ENCODE data around the gene WNK1.
"Not testable (repeated sequence)": the region's sequence is repeated elsewhere in the genome, so short reads cannot be mapped to it uniquely, and the experiment has no call there.

Gene WNK1

DNA sequence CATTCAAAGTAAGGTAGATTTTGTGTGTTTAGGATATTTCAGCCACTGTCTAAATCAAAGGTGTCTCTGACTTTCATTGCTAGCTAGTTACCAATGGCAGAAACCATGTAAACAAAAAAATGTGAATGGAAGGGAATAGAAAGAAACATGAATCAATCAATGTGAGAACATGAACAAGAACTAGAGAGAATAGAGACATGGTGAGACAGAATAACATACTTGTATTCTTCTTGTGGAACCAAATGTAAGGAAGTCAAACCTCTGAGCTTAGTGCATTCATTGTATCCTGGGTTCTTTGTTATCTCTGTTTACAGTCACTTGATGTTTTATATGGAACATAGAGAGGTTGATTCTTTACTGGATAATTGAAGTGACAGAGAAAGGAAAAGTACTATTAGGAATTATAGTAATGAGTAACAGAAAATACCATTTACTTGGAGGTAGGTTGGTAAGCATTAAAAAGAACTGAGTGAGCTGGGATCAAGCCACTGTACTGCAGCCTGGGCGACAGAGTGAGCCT lies 2.6 kb upstream of the WNK1 start:
- no peak for DNase-seq

DNA sequence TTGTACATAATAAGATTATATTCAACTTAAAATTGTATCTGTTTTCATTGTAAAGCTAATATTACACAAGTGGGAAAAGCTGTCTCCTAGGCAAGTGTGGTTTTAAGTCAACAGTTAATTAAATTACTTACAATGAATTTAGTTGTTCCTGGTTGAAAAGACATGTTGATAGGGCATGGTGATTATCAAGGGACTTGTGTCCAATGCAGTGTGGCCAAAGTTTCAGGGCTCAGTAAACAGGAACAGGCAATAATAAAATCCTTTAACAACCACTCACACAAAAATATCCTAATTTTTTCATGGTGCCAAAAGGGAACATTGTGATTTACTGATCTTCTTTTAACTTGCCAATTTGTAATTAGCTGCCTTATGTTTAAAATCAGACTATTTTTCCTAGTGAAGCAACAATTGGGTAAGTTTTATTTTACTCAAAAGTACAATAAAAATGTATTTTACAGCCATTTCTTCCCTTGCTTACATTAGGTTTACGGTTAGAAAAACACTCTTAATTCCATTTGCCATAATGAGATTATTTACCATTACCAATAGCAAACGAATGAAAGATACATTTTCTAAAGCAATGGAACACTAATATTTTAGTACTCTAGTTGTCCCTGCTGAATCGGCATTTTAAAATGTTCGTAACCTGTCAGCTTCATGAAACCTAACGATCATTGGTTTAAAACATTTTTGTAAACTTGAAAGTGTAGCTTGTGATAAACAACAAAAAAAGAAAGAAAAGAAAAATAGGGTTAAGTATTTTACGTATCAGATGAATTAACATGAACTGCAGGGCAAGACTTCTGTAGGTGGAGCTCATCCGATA lies 1.8 kb upstream of the WNK1 start:
- DNase-seq = no peak

DNA sequence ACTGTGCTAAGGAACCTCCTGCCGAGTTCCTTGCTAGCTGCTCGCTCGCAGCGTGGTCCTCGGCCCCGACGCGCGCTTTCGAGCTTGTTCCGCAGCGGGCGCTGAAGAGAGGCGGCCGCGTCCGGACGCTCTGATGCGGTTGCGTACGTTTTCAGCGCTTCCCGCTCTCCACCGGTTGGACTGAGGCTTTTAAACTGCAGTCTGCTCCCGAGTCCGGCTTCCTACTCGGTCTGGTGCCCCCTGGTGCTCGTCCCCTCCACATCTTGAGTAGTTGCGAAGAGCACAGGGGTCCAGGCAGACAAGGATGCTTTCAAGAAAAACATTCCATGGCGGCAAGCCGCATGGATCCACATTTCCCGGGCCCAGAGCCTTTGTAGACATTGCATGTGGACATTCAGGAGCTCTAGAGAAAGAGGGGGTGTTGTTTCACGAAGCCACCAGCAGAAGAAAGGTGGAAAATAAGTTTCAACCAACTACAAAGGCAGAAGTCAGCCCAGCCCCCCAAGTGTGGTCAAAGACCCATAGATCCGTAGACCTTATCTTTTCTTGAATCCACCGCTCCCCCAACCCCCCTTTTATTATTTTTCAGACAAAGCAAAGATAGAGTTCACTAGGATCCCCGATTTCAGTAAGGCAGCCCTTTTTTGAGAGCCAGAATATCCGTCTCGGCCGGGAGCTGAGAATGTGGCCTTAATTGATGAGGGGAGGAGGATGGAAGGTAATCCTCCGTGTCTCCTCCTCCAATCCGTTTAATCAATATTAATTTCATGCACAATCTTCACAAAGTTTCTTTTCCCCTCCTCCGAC lies 984 bp upstream of the WNK1 start:
- peak; percentile 80 for DNase-seq

DNA sequence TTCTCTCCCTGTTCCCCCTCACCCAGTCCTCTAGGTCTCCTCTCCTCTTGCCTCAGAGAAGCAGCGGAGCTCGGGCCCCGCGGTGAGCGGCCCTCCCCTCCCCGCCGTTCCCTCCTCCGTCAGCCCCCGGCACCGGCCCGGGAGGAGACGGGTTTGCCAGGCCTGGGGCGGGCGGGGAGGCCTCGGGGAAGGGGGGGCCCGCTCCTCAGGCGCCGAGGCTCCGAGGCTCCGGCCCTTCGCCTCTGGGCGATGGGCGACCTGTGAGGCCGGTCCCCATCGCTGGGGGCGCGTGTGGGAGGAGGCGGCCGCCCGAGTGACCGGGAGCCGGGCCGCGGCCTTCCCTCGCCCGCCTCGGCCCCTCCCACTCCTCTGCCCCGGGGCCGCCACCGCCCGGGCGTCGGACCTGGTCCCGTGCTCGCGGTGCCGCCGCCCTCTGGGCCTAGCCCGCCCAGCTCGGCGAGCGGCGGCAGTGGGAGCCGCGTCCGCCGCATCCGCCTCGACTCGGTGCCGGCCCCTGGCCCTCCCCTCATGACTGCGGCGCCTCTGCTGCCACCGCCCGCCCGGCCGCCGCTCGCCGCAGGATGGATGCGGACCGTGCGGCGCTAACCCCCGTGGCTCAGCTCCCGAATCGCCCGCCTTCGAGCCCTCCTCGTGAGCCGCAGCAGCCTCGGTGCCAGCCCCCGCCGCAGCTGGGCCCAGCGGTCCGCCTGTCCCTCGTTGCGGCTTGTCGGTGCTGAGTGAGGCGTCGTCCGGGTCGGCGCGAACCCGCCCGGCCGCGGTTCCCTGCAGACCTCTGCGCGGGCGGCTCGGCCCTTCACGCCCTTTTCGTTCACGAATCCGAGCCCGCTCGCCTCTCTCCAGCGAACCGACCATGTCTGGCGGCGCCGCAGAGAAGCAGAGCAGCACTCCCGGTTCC lies 574 bp downstream of the WNK1 start:
- peak; percentile 44 for DNase-seq

DNA sequence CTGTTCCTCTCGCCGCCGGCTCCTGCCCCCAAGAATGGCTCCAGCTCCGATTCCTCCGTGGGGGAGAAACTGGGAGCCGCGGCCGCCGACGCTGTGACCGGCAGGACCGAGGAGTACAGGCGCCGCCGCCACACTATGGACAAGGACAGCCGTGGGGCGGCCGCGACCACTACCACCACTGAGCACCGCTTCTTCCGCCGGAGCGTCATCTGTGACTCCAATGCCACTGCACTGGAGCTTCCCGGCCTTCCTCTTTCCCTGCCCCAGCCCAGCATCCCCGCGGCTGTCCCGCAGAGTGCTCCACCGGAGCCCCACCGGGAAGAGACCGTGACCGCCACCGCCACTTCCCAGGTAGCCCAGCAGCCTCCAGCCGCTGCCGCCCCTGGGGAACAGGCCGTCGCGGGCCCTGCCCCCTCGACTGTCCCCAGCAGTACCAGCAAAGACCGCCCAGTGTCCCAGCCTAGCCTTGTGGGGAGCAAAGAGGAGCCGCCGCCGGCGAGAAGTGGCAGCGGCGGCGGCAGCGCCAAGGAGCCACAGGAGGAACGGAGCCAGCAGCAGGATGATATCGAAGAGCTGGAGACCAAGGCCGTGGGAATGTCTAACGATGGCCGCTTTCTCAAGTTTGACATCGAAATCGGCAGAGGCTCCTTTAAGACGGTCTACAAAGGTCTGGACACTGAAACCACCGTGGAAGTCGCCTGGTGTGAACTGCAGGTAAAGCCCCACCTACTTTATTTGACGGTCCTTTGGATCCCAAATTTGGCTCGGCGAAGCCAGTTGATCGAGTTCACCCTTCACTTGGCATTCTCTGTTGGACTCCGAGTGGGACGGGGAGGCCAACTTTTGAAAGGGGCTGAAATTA lies 1.5 kb downstream of the WNK1 start:
- DNase-seq = peak; percentile 44

DNA sequence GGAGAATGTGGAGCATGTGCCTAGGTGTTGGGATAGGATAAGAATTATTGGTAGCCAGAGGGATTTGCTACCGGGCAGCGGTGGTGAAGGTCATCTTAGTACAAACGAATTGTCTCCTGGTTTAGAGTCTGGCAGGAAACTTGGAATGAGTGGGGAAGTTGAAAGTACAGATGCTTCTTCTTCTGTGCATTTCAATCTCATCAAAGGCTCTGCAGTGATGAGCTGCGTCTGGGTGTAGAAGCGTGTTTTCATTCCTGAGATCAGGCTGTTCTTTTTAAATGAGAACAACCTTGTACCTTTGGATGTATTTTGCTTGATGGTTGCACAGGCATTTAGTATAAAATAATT lies 2.1 kb downstream of the WNK1 start:
- no peak for DNase-seq

DNA sequence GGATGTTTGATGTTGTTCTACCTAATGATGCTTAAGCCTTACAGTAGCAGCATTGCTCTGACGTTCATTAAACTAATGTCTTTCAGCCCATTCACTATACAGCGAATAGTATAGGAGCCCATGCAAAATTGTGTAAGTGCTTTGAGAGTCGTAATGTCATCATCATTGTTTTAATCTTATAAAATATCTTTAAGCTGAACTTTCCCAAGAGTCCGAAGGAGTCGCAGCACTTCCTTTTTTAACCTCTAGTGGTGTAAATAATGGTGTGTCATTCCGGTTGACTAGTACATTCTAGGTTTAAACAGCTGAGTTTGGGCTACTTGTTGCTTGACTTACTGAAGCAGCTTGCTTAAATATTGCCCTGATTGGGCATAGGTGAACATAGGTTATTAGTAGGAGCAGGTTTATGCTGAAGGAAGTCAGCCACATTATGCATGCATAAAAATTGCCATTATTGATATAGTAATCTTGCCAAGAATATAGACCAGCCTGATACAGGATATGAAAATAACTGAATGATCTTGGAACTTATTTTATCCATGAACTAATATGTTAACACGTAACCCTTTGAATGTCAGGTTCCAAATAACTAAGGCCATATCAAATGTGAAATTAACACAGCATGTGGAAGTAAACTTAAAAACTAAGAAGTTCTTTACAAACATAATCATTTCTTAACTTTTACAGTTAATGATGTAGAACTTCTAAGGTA lies 2.6 kb downstream of the WNK1 start:
- DNase-seq = no peak

DNA sequence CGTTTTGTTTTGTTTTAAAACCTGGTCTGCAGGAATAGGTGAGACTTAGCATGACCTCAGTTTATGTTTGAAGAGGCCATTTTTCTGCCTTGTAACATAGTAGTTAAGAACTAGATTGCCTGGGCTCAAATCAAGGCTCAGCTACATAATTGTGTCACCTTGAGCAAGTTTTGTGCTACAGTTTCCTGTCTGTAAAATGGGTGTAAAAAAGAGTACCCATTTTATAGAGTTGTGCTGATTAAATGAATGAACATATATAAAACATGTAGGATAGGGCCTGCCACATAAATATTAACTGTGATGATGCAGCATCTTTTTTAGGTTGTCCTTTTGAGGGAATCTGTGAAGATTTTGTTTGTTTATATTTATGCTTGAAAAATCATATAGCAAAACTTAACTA lies 7.2 kb downstream of the WNK1 start:
- no peak for DNase-seq

DNA sequence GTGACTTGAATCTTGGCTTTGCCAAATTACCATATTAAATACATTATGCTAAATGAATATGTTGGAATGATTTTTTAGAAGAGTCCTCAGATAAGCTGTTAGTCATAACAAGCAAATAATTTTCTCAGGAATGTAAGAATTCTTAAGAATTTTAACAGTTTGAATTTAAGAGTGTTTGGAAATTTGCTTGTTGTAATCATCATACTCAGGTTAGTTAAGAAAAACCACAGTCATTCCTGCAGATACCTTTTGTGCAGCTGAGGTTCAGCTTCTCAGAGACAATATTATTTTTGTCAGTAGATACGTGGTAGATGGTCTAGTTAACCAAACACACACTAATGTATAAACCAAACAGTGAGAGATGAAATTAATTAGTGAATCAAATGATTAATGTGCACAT lies 8.9 kb downstream of the WNK1 start:
- no peak for DNase-seq

DNA sequence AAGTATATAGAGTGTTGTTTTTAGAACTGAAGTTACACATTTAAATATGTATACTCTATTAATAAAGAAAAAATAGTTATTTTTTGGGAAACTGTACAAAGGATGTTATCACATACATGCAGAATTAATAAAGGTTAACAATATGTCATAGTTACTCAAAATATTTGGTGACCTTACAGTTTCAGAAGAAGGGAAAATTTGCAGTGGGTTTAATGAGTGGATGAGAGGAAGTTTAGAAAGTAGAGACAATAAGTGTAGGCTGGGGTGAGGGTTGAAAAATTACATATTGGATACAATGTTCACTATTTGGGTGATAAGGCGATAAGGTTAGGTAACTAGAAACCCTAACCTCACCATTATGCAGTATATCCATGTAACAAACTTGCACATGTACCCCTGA lies 13.5 kb downstream of the WNK1 start:
- DNase-seq = no peak

DNA sequence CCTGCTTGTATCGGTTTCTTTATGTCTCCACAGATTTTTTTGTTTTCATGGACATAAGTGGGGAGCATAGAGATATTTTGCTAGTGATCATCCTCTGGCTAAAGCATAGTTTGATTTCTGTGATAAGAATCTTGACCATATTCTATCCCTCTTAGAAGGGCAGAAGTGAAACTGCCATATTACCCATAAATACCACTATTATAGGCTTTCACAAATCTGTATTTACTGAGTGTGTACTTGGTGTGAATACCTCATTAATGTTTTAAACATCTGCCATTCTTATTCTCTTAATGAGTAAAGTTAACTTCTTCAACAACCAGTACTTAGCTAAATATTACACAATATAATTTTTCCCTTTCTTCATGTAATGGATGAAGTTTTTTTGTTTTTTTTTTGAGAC lies 16.1 kb downstream of the WNK1 start:
- no peak for DNase-seq

DNA sequence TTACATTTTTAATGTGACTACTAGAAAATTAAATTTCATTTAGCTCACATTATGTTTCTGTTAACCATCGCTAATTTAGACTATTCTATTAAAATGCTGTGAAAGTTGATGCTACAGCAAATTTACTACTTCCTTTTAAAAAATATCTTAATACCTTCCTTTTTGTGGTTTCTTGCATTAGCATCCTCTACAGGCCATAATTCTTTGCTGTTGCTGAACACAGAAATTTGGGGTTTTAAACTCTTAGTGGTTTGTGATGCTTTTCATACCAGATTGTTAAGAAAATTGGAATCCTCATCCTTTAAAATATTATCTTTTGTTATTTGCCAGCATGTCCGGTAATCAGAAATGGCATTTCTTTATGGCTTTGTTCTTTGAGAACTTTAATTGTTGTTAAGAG lies 18.1 kb downstream of the WNK1 start:
- DNase-seq = no peak

DNA sequence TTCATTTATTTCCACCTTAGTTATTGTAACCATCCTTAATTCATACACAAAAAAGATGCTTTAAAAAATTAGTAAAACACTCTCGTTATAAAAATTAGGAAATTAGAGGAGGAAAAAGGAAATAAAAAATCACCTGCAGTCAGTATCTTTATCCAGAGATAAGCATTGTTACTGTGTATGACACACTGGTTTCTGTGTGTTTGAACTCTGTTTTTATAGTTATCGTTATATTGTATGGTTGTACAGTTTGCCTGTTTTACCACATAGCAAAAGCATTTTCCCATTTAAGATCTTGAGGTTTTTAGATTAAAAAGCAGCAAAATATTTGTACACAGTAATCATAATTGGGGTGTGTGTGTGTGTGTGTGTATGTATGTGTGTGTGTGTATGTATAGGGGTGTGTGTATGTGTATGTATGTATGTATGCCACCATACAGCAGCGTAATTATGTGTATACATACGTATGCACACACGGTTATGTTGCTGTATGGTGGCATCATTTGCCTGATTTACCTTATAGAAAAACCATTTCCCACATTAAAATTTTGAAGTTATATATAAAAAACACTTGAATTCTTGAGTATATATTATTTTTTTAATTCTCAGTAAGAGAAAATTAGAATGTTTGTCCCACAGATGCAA lies 19.8 kb downstream of the WNK1 start:
- DNase-seq = no peak

DNA sequence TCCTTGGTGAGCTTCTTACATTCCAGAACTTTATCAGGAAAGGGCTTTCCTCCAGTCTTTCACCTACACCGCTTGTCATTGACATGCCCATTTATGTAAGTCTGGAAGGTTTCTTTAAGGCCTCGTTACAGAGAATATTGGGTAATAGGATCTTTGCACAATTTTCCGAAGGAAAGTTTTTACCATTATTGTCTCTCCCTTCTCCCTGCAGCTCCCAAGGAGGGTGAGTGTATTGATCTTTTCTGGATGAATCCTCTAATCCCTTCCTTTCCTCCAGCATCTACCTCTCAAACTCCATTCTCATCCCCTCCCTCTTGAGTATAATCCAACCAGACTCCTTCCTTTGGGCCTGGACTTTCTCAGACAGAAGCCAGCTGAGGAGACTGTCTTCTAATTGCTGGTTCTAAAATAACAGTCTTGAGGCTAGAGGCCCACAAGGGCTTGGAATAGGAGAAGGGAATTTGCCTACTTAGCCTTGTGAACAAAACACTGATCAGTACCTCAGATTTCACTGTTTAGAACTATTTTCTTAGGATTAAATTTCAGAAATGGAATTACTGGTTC lies 21.8 kb downstream of the WNK1 start:
- DNase-seq = no peak

DNA sequence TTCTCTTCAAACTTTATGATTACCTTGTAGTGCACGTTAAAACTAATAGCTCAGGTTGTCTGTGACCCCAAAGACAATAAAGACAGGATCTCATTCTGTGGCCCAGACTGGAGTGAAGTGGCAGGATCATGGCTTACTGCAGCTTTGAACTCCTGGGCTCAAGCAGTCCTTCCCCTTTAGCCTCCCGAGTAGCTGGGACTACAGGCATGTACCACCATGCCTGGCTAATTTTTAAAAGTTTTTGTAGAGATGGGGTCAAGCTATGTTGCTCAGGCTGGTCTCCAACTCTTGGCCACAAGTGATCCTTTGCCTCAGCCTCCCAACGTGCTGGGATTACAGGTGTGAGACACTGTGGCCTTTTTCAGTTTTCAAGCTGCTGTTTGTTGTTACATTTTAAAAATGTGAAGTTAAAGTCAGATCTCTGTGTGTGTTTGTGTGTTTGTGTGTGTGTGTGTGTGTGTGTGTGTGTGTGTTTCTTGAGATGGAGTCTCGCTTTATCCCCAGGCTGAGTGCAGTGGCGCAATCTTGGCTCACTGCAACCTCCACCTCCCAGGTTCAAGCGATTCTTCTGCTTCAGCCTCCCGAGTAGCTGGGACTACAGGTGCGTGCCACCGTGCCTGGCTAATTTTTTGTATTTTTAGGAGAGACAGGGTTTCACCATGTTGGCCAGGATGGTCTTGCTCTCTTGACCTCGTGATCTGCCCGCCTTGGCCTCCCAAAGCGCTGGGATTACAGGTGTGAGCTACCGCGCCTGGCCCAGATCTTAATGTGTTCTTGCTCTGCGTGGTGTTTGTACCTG lies 23.8 kb downstream of the WNK1 start:
- DNase-seq = not testable (repeated sequence)

DNA sequence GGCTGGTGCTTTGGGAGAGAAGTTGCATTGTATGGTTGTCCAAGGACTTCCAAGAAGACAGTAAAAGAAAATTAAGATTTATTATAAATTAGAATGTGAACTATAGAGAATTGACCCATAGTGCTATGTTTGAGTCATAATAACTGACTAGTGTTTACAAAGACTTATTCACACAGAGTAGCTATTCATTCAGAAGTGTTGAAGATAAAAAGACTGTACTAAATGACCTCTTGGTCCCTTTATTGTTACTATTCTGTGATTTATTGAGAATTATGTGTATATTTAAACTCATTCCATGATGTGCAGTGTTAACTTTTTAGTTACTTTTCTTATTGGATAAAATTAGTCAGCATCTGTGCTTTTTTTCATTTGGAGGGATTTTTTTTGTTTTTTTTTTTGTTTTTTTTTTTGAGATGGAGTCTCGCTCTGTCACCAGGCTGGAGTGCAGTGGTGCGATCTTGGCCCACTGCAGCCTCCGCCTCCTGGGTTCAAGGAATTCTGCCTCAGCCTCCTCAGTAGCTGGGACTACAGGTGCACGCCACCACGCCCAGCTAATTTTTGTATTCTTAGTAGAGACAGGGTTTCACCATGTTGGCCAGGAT lies 24.5 kb downstream of the WNK1 start:
- DNase-seq = not testable (repeated sequence)

DNA sequence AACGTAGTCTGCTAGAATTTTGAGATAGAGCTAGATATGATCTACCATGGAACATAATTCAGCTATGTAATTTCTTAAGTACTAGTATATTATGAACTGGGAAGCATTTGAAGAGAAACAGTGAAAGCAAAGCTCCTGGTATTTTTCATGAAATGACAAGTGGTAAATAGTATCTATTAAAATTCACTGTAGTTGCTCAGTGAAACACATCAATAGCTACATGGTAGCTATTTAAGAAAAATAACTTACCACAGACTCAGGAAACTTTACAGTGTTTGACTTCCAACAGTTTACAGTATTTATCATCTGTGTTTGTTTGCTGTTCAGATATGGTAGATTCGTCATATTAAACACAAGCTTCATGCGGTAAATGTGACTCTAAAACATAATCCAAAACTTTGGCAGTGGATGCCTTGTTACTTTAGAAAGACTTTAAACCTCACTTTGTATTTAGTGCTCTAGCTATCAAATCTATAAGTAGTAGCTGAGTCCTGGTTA lies 25.2 kb downstream of the WNK1 start:
- no peak for DNase-seq

DNA sequence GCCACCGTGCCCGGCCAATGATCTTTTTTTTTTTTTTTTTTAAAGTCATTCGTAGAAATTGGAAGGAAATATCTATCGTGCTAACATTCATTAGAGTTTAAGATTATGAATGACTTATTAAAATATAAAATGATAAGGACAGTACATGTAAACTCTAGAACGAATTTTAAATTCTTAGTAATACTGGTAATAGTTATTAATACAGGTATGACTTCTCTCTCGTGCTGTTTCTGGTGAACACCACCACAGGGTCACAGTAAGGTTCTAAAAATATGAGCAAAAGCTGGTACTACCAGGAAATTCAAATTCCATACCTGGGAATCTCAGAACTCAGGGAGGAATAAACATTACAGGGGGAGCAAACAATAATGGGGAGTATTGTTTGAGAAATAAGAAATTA lies 26.2 kb downstream of the WNK1 start:
- DNase-seq = no peak
